CD4-positive, alpha-beta T cell (primary cell): ENCODE data around the gene STPG4. TPM values are rescaled to one million over a fixed set of nuclear protein-coding genes. Genes with fewer than 3 reads are reported as not detected.

Experiments
- ATAC-seq: fragments of 200-7000 bp; cut with Tn5 transposase; one replicate; pipeline ENCODE4 v1.10.0; 2022; ENCODE audit warnings: mild to moderate bottlenecking; ENCODE audit not compliant: poor library complexity
- CTCF ChIA-PET: fragments of 350-600 bp; sonication (Branson Sonifier 250); formaldehyde crosslinking; loops from one replicate; lab custom pipeline; 2021; ENCODE audit warnings: antibody characterized with exemption, inconsistent platforms; lab: Charles Lee
- POLR2A ChIA-PET: fragments of 350-600 bp; sonication (Branson Sonifier 250); formaldehyde crosslinking; loops from one replicate; lab custom pipeline; 2021; ENCODE audit warnings: antibody characterized with exemption, inconsistent platforms; lab: Charles Lee
- DNase-seq, 14 experiments: peaks; one replicate each; pipeline ENCODE4 v3.0.0-alpha.2; 2013 to 2020; ENCODE audit warnings: mixed read lengths in 2 of 14
- H3K27ac ChIP-seq, 2 donors: one replicate each; pipeline versions ENCODE4 v1.5.1 to v1.7.0; 2013; ENCODE audit warnings: low read length in 2 of 2, low read depth in 1 of 2, mild to moderate bottlenecking in 1 of 2
- H3K27me3 ChIP-seq, 2 experiments: 1 replicate in 1 of 2; 2 replicates in 1 of 2; pipeline versions ENCODE4 v1.6.1 to v1.7.0; 2013; ENCODE audit warnings: low read length in 2 of 2, control low read depth in 1 of 2, mild to moderate bottlenecking in 1 of 2, moderate library complexity in 1 of 2; ENCODE audit not compliant: insufficient read depth in 2 of 2, control insufficient read depth in 1 of 2
- H3K36me3 ChIP-seq: one replicate; pipeline ENCODE4 v1.6.1; 2013; ENCODE audit warnings: low read length, control low read depth; ENCODE audit not compliant: insufficient read depth
- H3K4me1 ChIP-seq: one replicate; pipeline ENCODE4 v1.6.1; 2013; ENCODE audit warnings: low read length, control low read depth; ENCODE audit not compliant: insufficient read depth
- H3K4me3 ChIP-seq: one replicate; pipeline ENCODE4 v1.5.1; 2013; ENCODE audit warnings: mild to moderate bottlenecking, low read length, moderate library complexity
- H3K9me3 ChIP-seq, 2 experiments: 1 replicate in 1 of 2; 2 replicates in 1 of 2; pipeline versions ENCODE4 v1.6.1 to v1.7.0; 2013; ENCODE audit warnings: low read length in 2 of 2, mild to moderate bottlenecking in 2 of 2, control low read depth in 1 of 2, moderate library complexity in 1 of 2; ENCODE audit not compliant: control insufficient read depth in 1 of 2, insufficient read depth in 1 of 2
- H3K27ac Mint-ChIP-seq: one replicate; pipeline ENCODE4 v1.8.0; 2020; ENCODE audit warnings: mixed read lengths
- H3K27me3 Mint-ChIP-seq: one replicate; pipeline ENCODE4 v1.8.0; 2021; ENCODE audit warnings: mixed read lengths
- H3K36me3 Mint-ChIP-seq: one replicate; pipeline ENCODE4 v1.8.0; 2021; ENCODE audit warnings: low read depth, mixed read lengths
- H3K4me1 Mint-ChIP-seq: one replicate; pipeline ENCODE4 v1.8.0; 2021; ENCODE audit warnings: low read depth, mixed read lengths
- H3K4me3 Mint-ChIP-seq: one replicate; pipeline ENCODE4 v1.8.0; 2020; ENCODE audit warnings: mild to moderate bottlenecking, mixed read lengths
- H3K9me3 Mint-ChIP-seq: one replicate; pipeline ENCODE4 v1.8.0; 2020; ENCODE audit warnings: mixed read lengths
- intact Hi-C, 2 experiments: fragments of 100-400 bp; cut with DNase I in 1 of 2; cut with micrococcal nuclease in 1 of 2; formaldehyde crosslinking; loops; one replicate each; pipeline versions ENCODE4 v1.15.1 to v1.9.0; 2023 to 2025; cut with DNase I, micrococcal nuclease
- total RNA-seq, 174 experiments: library from RNA in 2 of 174; stranded (reverse) in 2 of 174; gene quantifications; one replicate each; pipeline ENCODE4 v1.2.3 and lab custom pipeline; 2021 to 2026
- TF ChIP-seq, protein P1 (sequence below): fragments of 200-600 bp; IDR thresholded peaks from one replicate; pipeline ENCODE4 v1.8.0; 2022; ENCODE audit warnings: antibody characterized with exemption, mild to moderate bottlenecking

STPG4 gene
- total RNA-seq, 2 experiments from 2014 or later = not detected

DNA sequence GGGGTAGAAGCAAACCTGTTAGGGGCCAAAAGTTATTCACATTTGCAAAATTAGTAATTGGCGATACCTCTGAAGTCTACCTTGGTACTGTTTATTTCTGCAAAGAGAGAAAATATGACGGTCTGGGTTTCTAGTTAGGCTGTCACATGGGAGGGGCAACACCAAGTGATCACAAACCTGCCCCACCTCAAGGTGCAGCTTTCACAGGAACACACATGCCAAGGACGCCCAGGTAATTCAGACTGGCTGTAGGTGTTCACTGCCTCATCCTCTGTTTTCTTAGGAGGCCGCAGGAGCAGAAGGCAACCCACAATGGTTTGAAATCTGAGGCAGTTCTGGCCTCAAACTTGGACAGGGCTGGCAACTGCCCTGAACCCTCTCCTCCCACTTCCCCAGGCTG lies 56.2 kb downstream of the STPG4 start:
- CTCF ChIA-PET = interaction anchor here (0.7 kb wide), 1 partner anchor 45 kb away, joined by 3 read pairs; no protein-coding TSS in a partner anchor
- H3K9me3 Mint-ChIP-seq = no peaks in the 10 kb centered on the region
- no peak overlapping the region for H3K4me3 Mint-ChIP-seq
- TF ChIP-seq, protein P1, sequence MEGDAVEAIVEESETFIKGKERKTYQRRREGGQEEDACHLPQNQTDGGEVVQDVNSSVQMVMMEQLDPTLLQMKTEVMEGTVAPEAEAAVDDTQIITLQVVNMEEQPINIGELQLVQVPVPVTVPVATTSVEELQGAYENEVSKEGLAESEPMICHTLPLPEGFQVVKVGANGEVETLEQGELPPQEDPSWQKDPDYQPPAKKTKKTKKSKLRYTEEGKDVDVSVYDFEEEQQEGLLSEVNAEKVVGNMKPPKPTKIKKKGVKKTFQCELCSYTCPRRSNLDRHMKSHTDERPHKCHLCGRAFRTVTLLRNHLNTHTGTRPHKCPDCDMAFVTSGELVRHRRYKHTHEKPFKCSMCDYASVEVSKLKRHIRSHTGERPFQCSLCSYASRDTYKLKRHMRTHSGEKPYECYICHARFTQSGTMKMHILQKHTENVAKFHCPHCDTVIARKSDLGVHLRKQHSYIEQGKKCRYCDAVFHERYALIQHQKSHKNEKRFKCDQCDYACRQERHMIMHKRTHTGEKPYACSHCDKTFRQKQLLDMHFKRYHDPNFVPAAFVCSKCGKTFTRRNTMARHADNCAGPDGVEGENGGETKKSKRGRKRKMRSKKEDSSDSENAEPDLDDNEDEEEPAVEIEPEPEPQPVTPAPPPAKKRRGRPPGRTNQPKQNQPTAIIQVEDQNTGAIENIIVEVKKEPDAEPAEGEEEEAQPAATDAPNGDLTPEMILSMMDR = no peak
- no peak for DNase-seq
- H3K4me3 ChIP-seq = no peak overlapping the region
- POLR2A ChIA-PET = no interaction called here
- no peaks in the 10 kb centered on the region for H3K4me1 Mint-ChIP-seq
- no peaks in the 10 kb centered on the region for H3K36me3 Mint-ChIP-seq
- no peaks in the 10 kb centered on the region for H3K4me1 ChIP-seq
- no peaks in the 10 kb centered on the region for H3K27me3 ChIP-seq
- H3K27ac Mint-ChIP-seq = no peak overlapping the region
- no peak for ATAC-seq
- no peaks in the 10 kb centered on the region for H3K36me3 ChIP-seq
- intact Hi-C loops = no loop called here
- H3K9me3 ChIP-seq = no peaks in the 10 kb centered on the region
- no peak overlapping the region for H3K27ac ChIP-seq
- H3K27me3 Mint-ChIP-seq = no peaks in the 10 kb centered on the region

DNA sequence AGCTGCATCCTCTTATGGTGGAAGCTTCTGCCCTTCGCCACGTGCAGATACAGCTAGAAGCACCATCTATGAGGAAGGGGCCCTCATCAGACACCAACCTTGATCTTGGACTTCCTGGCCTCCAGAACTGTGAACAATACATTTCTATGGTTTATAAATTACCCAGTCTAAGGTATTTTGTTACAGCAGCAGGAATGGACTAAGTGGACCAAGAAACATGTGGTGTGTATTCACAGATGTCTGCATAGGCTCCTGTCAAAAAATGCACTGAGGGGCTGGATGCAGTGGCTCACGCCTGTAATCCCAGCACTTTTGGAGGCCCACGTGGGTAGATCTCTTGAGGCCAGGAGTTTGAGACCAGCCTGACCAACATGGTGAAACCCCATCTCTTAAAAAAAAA lies 57.5 kb downstream of the STPG4 start:
- no peaks in the 10 kb centered on the region for H3K36me3 Mint-ChIP-seq
- no peak overlapping the region for H3K4me3 ChIP-seq
- H3K4me1 ChIP-seq = no peaks in the 10 kb centered on the region
- DNase-seq = no peak
- no peaks in the 10 kb centered on the region for H3K36me3 ChIP-seq
- H3K4me3 Mint-ChIP-seq = no peak overlapping the region
- H3K27ac Mint-ChIP-seq = no peak overlapping the region
- no peaks in the 10 kb centered on the region for H3K27me3 Mint-ChIP-seq
- intact Hi-C loops = no loop called here
- POLR2A ChIA-PET = no interaction called here
- no peak overlapping the region for H3K27ac ChIP-seq
- TF ChIP-seq, protein P1 = no peak
- H3K27me3 ChIP-seq = no peaks in the 10 kb centered on the region
- no peaks in the 10 kb centered on the region for H3K9me3 ChIP-seq
- ATAC-seq = no peak
- CTCF ChIA-PET = no interaction called here
- no peaks in the 10 kb centered on the region for H3K9me3 Mint-ChIP-seq
- H3K4me1 Mint-ChIP-seq = no peaks in the 10 kb centered on the region

DNA sequence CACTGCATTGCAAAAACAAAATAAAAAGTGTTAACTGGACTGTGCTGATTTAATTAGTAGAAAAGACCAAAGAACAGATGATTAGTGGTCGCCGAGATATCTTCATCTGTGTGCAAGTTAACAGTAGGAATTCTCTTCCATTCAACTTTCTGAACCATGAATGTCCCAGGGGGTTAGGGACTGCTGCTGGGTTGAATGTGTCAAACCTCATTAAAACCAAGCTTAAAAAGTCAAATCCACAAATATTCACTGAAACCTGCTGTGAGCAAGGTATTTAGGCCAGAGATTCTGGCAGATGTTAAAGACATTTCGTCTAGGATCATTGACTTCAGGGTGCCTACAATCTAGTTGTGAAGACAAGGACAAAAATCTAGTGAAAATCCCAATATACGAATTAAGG lies 58.7 kb downstream of the STPG4 start:
- intact Hi-C loops = no loop called here
- H3K9me3 Mint-ChIP-seq = no peaks in the 10 kb centered on the region
- ATAC-seq (no peak), DNase-seq (no peak)
- H3K4me3 Mint-ChIP-seq = no peak overlapping the region
- H3K4me1 ChIP-seq = no peaks in the 10 kb centered on the region
- ChIA-PET CTCF (no interaction called here), POLR2A (no interaction called here)
- H3K36me3 ChIP-seq = no peaks in the 10 kb centered on the region
- no peak overlapping the region for H3K27ac Mint-ChIP-seq
- H3K27me3 Mint-ChIP-seq = no peaks in the 10 kb centered on the region
- no peaks in the 10 kb centered on the region for H3K36me3 Mint-ChIP-seq
- no peak overlapping the region for H3K27ac ChIP-seq
- no peak overlapping the region for H3K4me3 ChIP-seq
- H3K9me3 ChIP-seq = no peaks in the 10 kb centered on the region
- TF ChIP-seq, protein P1 = no peak
- H3K4me1 Mint-ChIP-seq = no peaks in the 10 kb centered on the region
- no peaks in the 10 kb centered on the region for H3K27me3 ChIP-seq
